ENCODE data around the gene ANKH.

The ANKH gene

GRCh38 chr5:14793851-14794250 is 77.7 kb downstream of the ANKH start:
- Histone ChIP-seq H3K4me2 (no peak overlapping the region), H3K36me3 (ENCODE audit: insufficient read depth) (no peaks in the 10 kb centered on the region), H3K27ac (no peak overlapping the region), H3K9ac (no peak overlapping the region), H4K20me1 (ENCODE audit: insufficient read depth) (no peaks in the 10 kb centered on the region), H3K4me3 (IDR thresholded peaks at IDR 0.05; ENCODE audit: insufficient read depth, low read depth, low read length) (no peak overlapping the region), H3K27me3 (ENCODE audit: insufficient read depth, low read depth) (no peaks in the 10 kb centered on the region), H2AFZ (ENCODE audit: low read depth) (no peak overlapping the region), H3K4me1 (ENCODE audit: low read depth, poor library complexity, severe bottlenecking) (no peaks in the 10 kb centered on the region), H3K79me2 (ENCODE audit: insufficient read depth, low read depth) (no peaks in the 10 kb centered on the region)
- TF ChIP-seq CTCF (conservative IDR thresholded peaks at IDR 0.05; ENCODE audit: low read depth, low read length): no peak

- Histone ChIP-seq H3K4me2 (no peak overlapping the region), H3K4me1 (ENCODE audit: low read depth, poor library complexity, severe bottlenecking) (no peaks in the 10 kb centered on the region), H4K20me1 (ENCODE audit: insufficient read depth) (no peaks in the 10 kb centered on the region), H3K27ac (no peak overlapping the region), H3K4me3 (IDR thresholded peaks at IDR 0.05; ENCODE audit: insufficient read depth, low read depth, low read length) (no peak overlapping the region), H3K36me3 (ENCODE audit: insufficient read depth) (no peaks in the 10 kb centered on the region), H3K79me2 (ENCODE audit: insufficient read depth, low read depth) (no peaks in the 10 kb centered on the region), H3K27me3 (ENCODE audit: insufficient read depth, low read depth) (no peaks in the 10 kb centered on the region), H2AFZ (ENCODE audit: low read depth) (no peak overlapping the region), H3K9ac (no peak overlapping the region)
- TF ChIP-seq CTCF (conservative IDR thresholded peaks at IDR 0.05; ENCODE audit: low read depth, low read length): no peak
These were observed 80.7 kb downstream of the ANKH start for GRCh38 chr5:14790911-14791310.

- H2AFZ ChIP-seq (ENCODE audit: low read depth): no peak overlapping the region
These were observed 81.4 kb downstream of the ANKH start for GRCh38 chr5:14790220-14790619.

GRCh38 chr5:14787801-14788579 is 83.6 kb downstream of the ANKH start:
- Histone ChIP-seq H3K4me3 (IDR thresholded peaks at IDR 0.05; ENCODE audit: insufficient read depth, low read depth, low read length) (no peak overlapping the region), H3K36me3 (ENCODE audit: insufficient read depth) (no peaks in the 10 kb centered on the region), H2AFZ (ENCODE audit: low read depth) (no peak overlapping the region), H3K27me3 (ENCODE audit: insufficient read depth, low read depth) (no peaks in the 10 kb centered on the region), H3K9ac (no peak overlapping the region), H3K4me2 (no peak overlapping the region), H3K79me2 (ENCODE audit: insufficient read depth, low read depth) (no peaks in the 10 kb centered on the region), H3K4me1 (ENCODE audit: low read depth, poor library complexity, severe bottlenecking) (no peaks in the 10 kb centered on the region), H4K20me1 (ENCODE audit: insufficient read depth) (no peaks in the 10 kb centered on the region), H3K27ac (no peak overlapping the region)
- no peak for TF ChIP-seq CTCF (conservative IDR thresholded peaks at IDR 0.05; ENCODE audit: low read depth, low read length)

More at GRCh38 chr5:14790220-14790619, 81.4 kb downstream of the ANKH start:
- no peak for TF ChIP-seq CTCF (conservative IDR thresholded peaks at IDR 0.05; ENCODE audit: low read depth, low read length)
- Histone ChIP-seq H3K4me3 (IDR thresholded peaks at IDR 0.05; ENCODE audit: insufficient read depth, low read depth, low read length) (no peak overlapping the region), H3K4me1 (ENCODE audit: low read depth, poor library complexity, severe bottlenecking) (no peaks in the 10 kb centered on the region), H3K4me2 (no peak overlapping the region), H3K36me3 (ENCODE audit: insufficient read depth) (no peaks in the 10 kb centered on the region), H3K79me2 (ENCODE audit: insufficient read depth, low read depth) (no peaks in the 10 kb centered on the region), H4K20me1 (ENCODE audit: insufficient read depth) (no peaks in the 10 kb centered on the region), H3K9ac (no peak overlapping the region), H3K27ac (no peak overlapping the region), H3K27me3 (ENCODE audit: insufficient read depth, low read depth) (no peaks in the 10 kb centered on the region)

Measured in KMS-11 (cell line).